Measurements from ENCODE around the gene UACA. TPM values are rescaled to one million over a fixed set of nuclear protein-coding genes. Genes with fewer than 3 reads are reported as not detected.

The UACA gene
- polyA plus RNA-seq, 1 of the 3 experiments (the other 2 are of a cell fraction) = 35.9 TPM

GRCh38 chr15:70614221-70614620 lies 149.1 kb downstream of the UACA start:
- Histone ChIP-seq H3K9ac (no peak overlapping the region), H3K4me2 (no peak overlapping the region), H3K4me1 (ENCODE audit: control insufficient read depth in 1 of 2, insufficient read depth in 2 of 2, low read depth in 1 of 2, low read length in 1 of 2) (peaks cover 0 to 3% of the 10 kb centered on the region in 2 experiments; a peak in 2 of 4 replicates), H3K27me3 (ENCODE audit: insufficient read depth) (no peaks in the 10 kb centered on the region), H4K20me1 (ENCODE audit: insufficient read depth) (no peaks in the 10 kb centered on the region), H3K9me2 (no peaks in the 10 kb centered on the region), H3K4me3 (ENCODE audit: low read depth in 2 of 2, low read length in 1 of 2) (no peak overlapping the region), H3F3A (replicated peaks; ENCODE audit: insufficient read depth) (no peaks in the 10 kb centered on the region), H2AFZ (ENCODE audit: low read depth) (no peak overlapping the region), H3K27ac (ENCODE audit: low read depth in 2 of 2, low read length in 1 of 2) (no peak overlapping the region), H3K36me3 (replicated peaks in 1 of 2; ENCODE audit: control insufficient read depth in 1 of 2, insufficient read depth in 2 of 2, low read length in 1 of 2) (no peaks in the 10 kb centered on the region), H3K9me3 (no peaks in the 10 kb centered on the region), H3K79me2 (ENCODE audit: insufficient read depth) (no peaks in the 10 kb centered on the region)
- POLR2A ChIA-PET = no interaction called here
- DNase-seq = no peak
- CTCF ChIA-PET = interaction anchor here (0.7 to 2.2 kb wide), 2 partner anchors 13 to 965 kb away, joined by 3 to 5 read pairs; no protein-coding TSS in a partner anchor
- TF ChIP-seq GABPA (IDR thresholded peaks at IDR 0.05; ENCODE audit: low read depth) = no peak
- no peak for TF ChIP-seq CHD2 (IDR thresholded peaks at IDR 0.05; ENCODE audit: low read length, partially characterized antibody)
- no peak for TF ChIP-seq GATA2 (CRISPR knock-in tag; IDR thresholded peaks at IDR 0.05)
- no peak for TF ChIP-seq RCOR1 (IDR thresholded peaks at IDR 0.05; ENCODE audit: low read length)
- TF ChIP-seq TEAD4 (IDR thresholded peaks at IDR 0.05; ENCODE audit: borderline replicate concordance, insufficient read depth) = no peak
- no peak for TF ChIP-seq PBX3 (IDR thresholded peaks at IDR 0.05)
- no peak for TF ChIP-seq CTCF (IDR thresholded peaks at IDR 0.05)
- WGBS (ENCODE audit: low lambda C conversion rate) = 87% methylated on average over 3 of the region's 3 CpGs

GRCh38 chr15:70613271-70613670 lies 150.1 kb downstream of the UACA start:
- Histone ChIP-seq H3K4me1 (ENCODE audit: control insufficient read depth in 1 of 2, insufficient read depth in 2 of 2, low read depth in 1 of 2, low read length in 1 of 2) (peaks cover 0 to 3% of the 10 kb centered on the region in 2 experiments; a peak in 2 of 4 replicates), H3K4me2 (no peak overlapping the region), H3F3A (replicated peaks; ENCODE audit: insufficient read depth) (no peaks in the 10 kb centered on the region), H3K4me3 (ENCODE audit: low read depth in 2 of 2, low read length in 1 of 2) (no peak overlapping the region), H3K36me3 (replicated peaks in 1 of 2; ENCODE audit: control insufficient read depth in 1 of 2, insufficient read depth in 2 of 2, low read length in 1 of 2) (no peaks in the 10 kb centered on the region), H3K9me2 (no peaks in the 10 kb centered on the region), H3K27me3 (ENCODE audit: insufficient read depth) (no peaks in the 10 kb centered on the region), H3K9ac (no peak overlapping the region), H2AFZ (ENCODE audit: low read depth) (no peak overlapping the region), H4K20me1 (ENCODE audit: insufficient read depth) (no peaks in the 10 kb centered on the region), H3K79me2 (ENCODE audit: insufficient read depth) (no peaks in the 10 kb centered on the region), H3K27ac (ENCODE audit: low read depth in 2 of 2, low read length in 1 of 2) (no peak overlapping the region), H3K9me3 (no peaks in the 10 kb centered on the region)
- CTCF ChIA-PET = interaction anchor here (1.3 to 2.2 kb wide), 3 partner anchors 10 to 23 kb away, joined by 3 to 5 read pairs (median 4); no protein-coding TSS in a partner anchor
- no peak for DNase-seq
- 95% methylated on average over 2 of the region's 2 CpGs for WGBS (ENCODE audit: low lambda C conversion rate)
- POLR2A ChIA-PET = no interaction called here
- TF ChIP-seq, protein P1, sequence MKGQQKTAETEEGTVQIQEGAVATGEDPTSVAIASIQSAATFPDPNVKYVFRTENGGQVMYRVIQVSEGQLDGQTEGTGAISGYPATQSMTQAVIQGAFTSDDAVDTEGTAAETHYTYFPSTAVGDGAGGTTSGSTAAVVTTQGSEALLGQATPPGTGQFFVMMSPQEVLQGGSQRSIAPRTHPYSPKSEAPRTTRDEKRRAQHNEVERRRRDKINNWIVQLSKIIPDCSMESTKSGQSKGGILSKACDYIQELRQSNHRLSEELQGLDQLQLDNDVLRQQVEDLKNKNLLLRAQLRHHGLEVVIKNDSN (IDR thresholded peaks at IDR 0.05; ENCODE audit: borderline replicate concordance, low read depth) = no peak
- TF ChIP-seq TCF12 (IDR thresholded peaks at IDR 0.05) (no peak), FOXJ3 (CRISPR knock-in tag; IDR thresholded peaks at IDR 0.05) (no peak), YY1 (IDR thresholded peaks at IDR 0.05; ENCODE audit: low read depth) (no peak), REST (IDR thresholded peaks at IDR 0.05; ENCODE audit: low read depth, low read length) (no peak), EP300 (IDR thresholded peaks at IDR 0.05; ENCODE audit: borderline replicate concordance in 1 of 2, low read depth in 1 of 2, low read length in 1 of 2) (no peak), CHD2 (IDR thresholded peaks at IDR 0.05; ENCODE audit: low read length, partially characterized antibody) (no peak), TEAD4 (IDR thresholded peaks at IDR 0.05; ENCODE audit: borderline replicate concordance, insufficient read depth) (no peak), POLR2AphosphoS5 (IDR thresholded peaks at IDR 0.05; ENCODE audit: low read depth, low read length) (no peak)
- TF ChIP-seq, protein P2, sequence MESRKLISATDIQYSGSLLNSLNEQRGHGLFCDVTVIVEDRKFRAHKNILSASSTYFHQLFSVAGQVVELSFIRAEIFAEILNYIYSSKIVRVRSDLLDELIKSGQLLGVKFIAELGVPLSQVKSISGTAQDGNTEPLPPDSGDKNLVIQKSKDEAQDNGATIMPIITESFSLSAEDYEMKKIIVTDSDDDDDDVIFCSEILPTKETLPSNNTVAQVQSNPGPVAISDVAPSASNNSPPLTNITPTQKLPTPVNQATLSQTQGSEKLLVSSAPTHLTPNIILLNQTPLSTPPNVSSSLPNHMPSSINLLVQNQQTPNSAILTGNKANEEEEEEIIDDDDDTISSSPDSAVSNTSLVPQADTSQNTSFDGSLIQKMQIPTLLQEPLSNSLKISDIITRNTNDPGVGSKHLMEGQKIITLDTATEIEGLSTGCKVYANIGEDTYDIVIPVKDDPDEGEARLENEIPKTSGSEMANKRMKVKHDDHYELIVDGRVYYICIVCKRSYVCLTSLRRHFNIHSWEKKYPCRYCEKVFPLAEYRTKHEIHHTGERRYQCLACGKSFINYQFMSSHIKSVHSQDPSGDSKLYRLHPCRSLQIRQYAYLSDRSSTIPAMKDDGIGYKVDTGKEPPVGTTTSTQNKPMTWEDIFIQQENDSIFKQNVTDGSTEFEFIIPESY (IDR thresholded peaks at IDR 0.05; ENCODE audit: borderline replicate concordance, low read depth) = no peak
- TF ChIP-seq, protein P3, sequence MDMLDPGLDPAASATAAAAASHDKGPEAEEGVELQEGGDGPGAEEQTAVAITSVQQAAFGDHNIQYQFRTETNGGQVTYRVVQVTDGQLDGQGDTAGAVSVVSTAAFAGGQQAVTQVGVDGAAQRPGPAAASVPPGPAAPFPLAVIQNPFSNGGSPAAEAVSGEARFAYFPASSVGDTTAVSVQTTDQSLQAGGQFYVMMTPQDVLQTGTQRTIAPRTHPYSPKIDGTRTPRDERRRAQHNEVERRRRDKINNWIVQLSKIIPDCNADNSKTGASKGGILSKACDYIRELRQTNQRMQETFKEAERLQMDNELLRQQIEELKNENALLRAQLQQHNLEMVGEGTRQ (IDR thresholded peaks at IDR 0.05; ENCODE audit: borderline replicate concordance, low read depth, low read length) = no peak

All from SK-N-SH (cell line).